Testis (tissue), 2 donors: Measurements from ENCODE around the gene GC.
"Not testable (repeated sequence)": the region's sequence is repeated elsewhere in the genome, so short reads cannot be mapped to it uniquely, and the experiment has no call there.

Source experiments
- CTCF ChIP-seq, 3 experiments: fragments of 450-650 bp in 2 of 3; fragments of 200-600 bp in 1 of 3; sonication (generic) in 1 of 3; IDR thresholded peaks; one replicate each; pipeline ENCODE4 v1.5.1; 2016 to 2019; ENCODE audit warnings: antibody characterized with exemption in 3 of 3, mild to moderate bottlenecking in 2 of 3, moderate library complexity in 1 of 3
- POLR2A ChIP-seq: fragments of 450-650 bp; IDR thresholded peaks from one replicate; pipeline ENCODE4 v1.6.1; 2017; ENCODE audit warnings: antibody characterized with exemption, mild to moderate bottlenecking, moderate library complexity

- not testable (repeated sequence) for TF ChIP-seq CTCF (IDR thresholded peaks at IDR 0.05); POLR2A
Observed at GRCh38 chr4:71809805-71810204, 25.9 kb upstream of the GC start.
